Measurements from ENCODE around the gene CHAT.

DNA sequence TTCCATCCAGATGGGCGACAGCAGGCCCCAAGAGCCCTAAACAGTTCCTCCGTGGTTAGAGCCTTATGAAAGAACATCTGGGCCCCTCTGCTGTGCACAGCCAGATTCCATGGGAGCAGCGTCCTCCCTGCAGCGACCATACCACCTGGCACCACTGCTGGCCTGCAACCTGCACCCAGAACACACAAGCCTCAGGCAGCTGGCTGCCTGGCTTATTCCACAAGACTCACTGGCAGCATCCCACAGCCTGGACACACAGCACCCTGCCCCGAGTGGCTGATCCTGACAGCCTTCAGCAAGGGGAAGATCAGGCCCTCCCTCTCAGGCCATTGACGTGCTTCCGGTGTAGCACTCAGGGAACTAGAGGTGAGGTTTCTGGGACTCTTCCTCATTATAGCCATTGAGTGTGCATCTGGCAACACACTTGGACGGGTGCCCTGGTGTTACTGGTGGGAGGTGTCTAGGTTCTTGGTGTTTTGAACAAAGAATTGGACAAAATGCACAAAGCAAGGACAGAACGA, 41.2 kb upstream of the CHAT start:
- TF ChIP-seq, protein P1, sequence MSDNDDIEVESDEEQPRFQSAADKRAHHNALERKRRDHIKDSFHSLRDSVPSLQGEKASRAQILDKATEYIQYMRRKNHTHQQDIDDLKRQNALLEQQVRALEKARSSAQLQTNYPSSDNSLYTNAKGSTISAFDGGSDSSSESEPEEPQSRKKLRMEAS (IDR thresholded peaks at IDR 0.05) = no peak
- TF ChIP-seq CEBPB (IDR thresholded peaks at IDR 0.05; ENCODE audit: low read depth) = no peak
- no peak for TF ChIP-seq POLR2A (IDR thresholded peaks at IDR 0.05; ENCODE audit: borderline replicate concordance, extremely low read depth, insufficient read depth, insufficient read length)
- TF ChIP-seq RAD21 (IDR thresholded peaks at IDR 0.05; ENCODE audit: low read depth) = no peak
- TF ChIP-seq EGR1 (IDR thresholded peaks at IDR 0.05; ENCODE audit: low read depth) = no peak
- no peak for TF ChIP-seq ZFX (IDR thresholded peaks at IDR 0.05)
- TF ChIP-seq, protein P2, sequence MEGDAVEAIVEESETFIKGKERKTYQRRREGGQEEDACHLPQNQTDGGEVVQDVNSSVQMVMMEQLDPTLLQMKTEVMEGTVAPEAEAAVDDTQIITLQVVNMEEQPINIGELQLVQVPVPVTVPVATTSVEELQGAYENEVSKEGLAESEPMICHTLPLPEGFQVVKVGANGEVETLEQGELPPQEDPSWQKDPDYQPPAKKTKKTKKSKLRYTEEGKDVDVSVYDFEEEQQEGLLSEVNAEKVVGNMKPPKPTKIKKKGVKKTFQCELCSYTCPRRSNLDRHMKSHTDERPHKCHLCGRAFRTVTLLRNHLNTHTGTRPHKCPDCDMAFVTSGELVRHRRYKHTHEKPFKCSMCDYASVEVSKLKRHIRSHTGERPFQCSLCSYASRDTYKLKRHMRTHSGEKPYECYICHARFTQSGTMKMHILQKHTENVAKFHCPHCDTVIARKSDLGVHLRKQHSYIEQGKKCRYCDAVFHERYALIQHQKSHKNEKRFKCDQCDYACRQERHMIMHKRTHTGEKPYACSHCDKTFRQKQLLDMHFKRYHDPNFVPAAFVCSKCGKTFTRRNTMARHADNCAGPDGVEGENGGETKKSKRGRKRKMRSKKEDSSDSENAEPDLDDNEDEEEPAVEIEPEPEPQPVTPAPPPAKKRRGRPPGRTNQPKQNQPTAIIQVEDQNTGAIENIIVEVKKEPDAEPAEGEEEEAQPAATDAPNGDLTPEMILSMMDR (IDR thresholded peaks at IDR 0.05 in 2 of 3, conservative IDR thresholded peaks at IDR 0.05 in 1 of 3; ENCODE audit: borderline replicate concordance in 1 of 3, insufficient read depth in 1 of 3, low read depth in 2 of 3, low read length in 2 of 3) = no peak
- no peak for TF ChIP-seq POLR2AphosphoS5 (IDR thresholded peaks at IDR 0.05; ENCODE audit: low read depth, low read length)
- TF ChIP-seq, protein P3, sequence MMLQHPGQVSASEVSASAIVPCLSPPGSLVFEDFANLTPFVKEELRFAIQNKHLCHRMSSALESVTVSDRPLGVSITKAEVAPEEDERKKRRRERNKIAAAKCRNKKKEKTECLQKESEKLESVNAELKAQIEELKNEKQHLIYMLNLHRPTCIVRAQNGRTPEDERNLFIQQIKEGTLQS (IDR thresholded peaks at IDR 0.05) = no peak

Measured in HCT116 (cell line).